Hepatocyte (in vitro differentiated cells): ENCODE results near the gene DCN. TPM values are rescaled to one million over a fixed set of nuclear protein-coding genes. Genes with fewer than 3 reads are reported as not detected.
A peak's percentile ranks its signal among the peaks of the same experiment; 100 is the strongest.

Source experiments
- DNase-seq: peaks from one replicate; pipeline ENCODE4 v3.0.0-alpha.2; 2016; ENCODE audit warnings: low spot score
- H2AFZ ChIP-seq: fragments of 200-600 bp; sonication (generic); 2 replicates; pipeline ENCODE4 v1.6.0; 2016; ENCODE audit warnings: antibody characterized with exemption, mild to moderate bottlenecking
- H3K27ac ChIP-seq: fragments of 200-600 bp; sonication (generic); 2 replicates; pipeline ENCODE4 v1.5.1; 2016; ENCODE audit warnings: mild to moderate bottlenecking
- H3K27me3 ChIP-seq: fragments of 200-600 bp; sonication (generic); 2 replicates; pipeline ENCODE4 v1.6.1; 2016
- H3K36me3 ChIP-seq: fragments of 200-600 bp; sonication (generic); replicated peaks from 2 replicates; pipeline ENCODE4 v1.5.1; 2016; ENCODE audit warnings: low read depth; ENCODE audit not compliant: insufficient read depth
- H3K4me1 ChIP-seq: fragments of 200-600 bp; sonication (generic); 2 replicates; pipeline ENCODE4 v1.5.1; 2016; ENCODE audit warnings: mild to moderate bottlenecking, moderate library complexity; ENCODE audit not compliant: insufficient read depth
- H3K4me2 ChIP-seq: fragments of 200-600 bp; sonication (generic); 2 replicates; pipeline ENCODE4 v1.6.0; 2016
- H3K4me3 ChIP-seq: fragments of 200-600 bp; sonication (generic); 2 replicates; pipeline ENCODE4 v1.5.1; 2016; ENCODE audit warnings: mild to moderate bottlenecking
- H3K79me2 ChIP-seq: fragments of 200-600 bp; sonication (generic); 2 replicates; pipeline ENCODE4 v1.6.0; 2017; ENCODE audit warnings: mild to moderate bottlenecking
- H3K9me2 ChIP-seq: fragments of 200-600 bp; sonication (generic); replicated peaks from 2 replicates; pipeline ENCODE4 v1.6.0; 2017; ENCODE audit warnings: mild to moderate bottlenecking; ENCODE audit not compliant: insufficient read depth
- H3K9me3 ChIP-seq: fragments of 200-600 bp; sonication (generic); 2 replicates; pipeline ENCODE4 v1.5.1; 2016; ENCODE audit warnings: low read depth, mild to moderate bottlenecking
- H4K20me1 ChIP-seq: fragments of 200-600 bp; sonication (generic); 2 replicates; pipeline ENCODE4 v1.6.0; 2016; ENCODE audit warnings: mild to moderate bottlenecking; ENCODE audit not compliant: insufficient read depth, poor library complexity, severe bottlenecking
- CTCF ChIP-seq: fragments of 200-600 bp; sonication (generic); IDR thresholded peaks from 2 replicates; pipeline ENCODE4 v1.5.1; 2016; ENCODE audit warnings: antibody characterized with exemption, mild to moderate bottlenecking; ENCODE audit not compliant: poor library complexity
- EZH2 ChIP-seq: fragments of 200-600 bp; sonication (generic); IDR thresholded peaks from 2 replicates; pipeline ENCODE4 v1.6.1; 2016; ENCODE audit warnings: antibody characterized with exemption, mild to moderate bottlenecking, borderline replicate concordance
- EZH2phosphoT487 ChIP-seq: fragments of 200-600 bp; sonication (generic); IDR thresholded peaks from one replicate; pipeline ENCODE4 v1.6.1; 2018; ENCODE audit warnings: antibody characterized with exemption, mild to moderate bottlenecking, low read depth, moderate library complexity; ENCODE audit not compliant: unreplicated experiment, severe bottlenecking
- WGBS: methylation state at CpG from one replicate; pipeline ENCODE4 v1.1.6; 2016; ENCODE audit warnings: low lambda C conversion rate; ENCODE audit errors: missing lambda C conversion rate; 5-methylcytosine and 5-hydroxymethylcytosine counted together
- polyA plus RNA-seq: library from polyadenylated mRNA; unstranded; fragments of >200 nt; fragmentation: Nextera tagmentation; extraction: Ambion mirVana; gene quantifications from 2 replicates; pipeline ENCODE4 v1.2.1, GENCODE V29; 2016
- total RNA-seq: library from RNA; depleted of rRNA; stranded (reverse); fragments of >200 nt; gene quantifications from 2 replicates; pipeline ENCODE4 v1.2.3, GENCODE V29; 2014

Gene DCN
- total RNA-seq, result 1,789 and 1,996 TPM in 2 replicates
- polyA plus RNA-seq, result 2,382 and 2,576 TPM in 2 replicates

GRCh38 chr12:91182636-91183455, at the start of gene DCN:
DCN (minus strand) TSS chr12:91182817; CDS start chr12:91178552, 4,265 bp downstream.
- Histone ChIP-seq H3K36me3 (no peaks in the 10 kb centered on the region), H3K9me3 (no peaks in the 10 kb centered on the region), H2AFZ (no peak within 1 kb of the TSS), H3K79me2 (peaks cover 25% of the 10 kb centered on the region), H3K4me3 (peak within 1 kb of the TSS; percentile 34), H4K20me1 (no peaks in the 10 kb centered on the region), H3K9me2 (no peaks in the 10 kb centered on the region), H3K4me1 (peaks cover 14% of the 10 kb centered on the region), H3K27me3 (no peaks in the 10 kb centered on the region), H3K27ac (peak within 1 kb of the TSS; percentile 88), H3K4me2 (peak within 1 kb of the TSS; percentile 69)
- no peak for TF ChIP-seq EZH2
- TF ChIP-seq EZH2phosphoT487, result no peak
- TF ChIP-seq CTCF, result no peak
- no peak for DNase-seq
- 35% methylated on average over 4 of the region's 4 CpGs for WGBS

- no peak overlapping the region for H3K4me2 ChIP-seq
- no peak for DNase-seq
- H3K27ac ChIP-seq, result no peak overlapping the region
- H3K9me2 ChIP-seq, result no peaks in the 10 kb centered on the region
- H3K79me2 ChIP-seq, result no peaks in the 10 kb centered on the region
- H3K4me3 ChIP-seq, result no peak overlapping the region
- H3K9me3 ChIP-seq, result no peaks in the 10 kb centered on the region
- no peak overlapping the region for H2AFZ ChIP-seq
- H3K4me1 ChIP-seq, result no peaks in the 10 kb centered on the region
- no peak for TF ChIP-seq EZH2
- TF ChIP-seq EZH2phosphoT487, result no peak
- TF ChIP-seq CTCF, result no peak
- H3K36me3 ChIP-seq, result no peaks in the 10 kb centered on the region
- H3K27me3 ChIP-seq, result no peaks in the 10 kb centered on the region
- H4K20me1 ChIP-seq, result no peaks in the 10 kb centered on the region
Observed at GRCh38 chr12:91230841-91231240, 48.2 kb upstream of the DCN start.

GRCh38 chr12:91226951-91227350, 44.3 kb upstream of the DCN start:
- H3K9me2 ChIP-seq, result no peaks in the 10 kb centered on the region
- H2AFZ ChIP-seq, result no peak overlapping the region
- DNase-seq, result no peak
- H3K36me3 ChIP-seq, result no peaks in the 10 kb centered on the region
- H3K27me3 ChIP-seq, result no peaks in the 10 kb centered on the region
- TF ChIP-seq EZH2, result no peak
- TF ChIP-seq CTCF, result no peak
- TF ChIP-seq EZH2phosphoT487, result no peak
- no peaks in the 10 kb centered on the region for H3K4me1 ChIP-seq
- 85% methylated on average over 1 of the region's 1 CpG for WGBS
- no peaks in the 10 kb centered on the region for H4K20me1 ChIP-seq
- H3K79me2 ChIP-seq, result no peaks in the 10 kb centered on the region
- H3K4me3 ChIP-seq, result no peak overlapping the region
- H3K27ac ChIP-seq, result no peak overlapping the region
- no peaks in the 10 kb centered on the region for H3K9me3 ChIP-seq
- no peak overlapping the region for H3K4me2 ChIP-seq
